Parathyroid adenoma (tissue), 2 donors: ENCODE measurements around the gene VWA8.

Source experiments
- H2AFZ ChIP-seq: fragments of 300-600 bp; sonication (generic); one replicate; pipeline ENCODE4 v1.7.0; 2017; ENCODE audit warnings: antibody characterized with exemption, mild to moderate bottlenecking
- H3K27ac ChIP-seq: fragments of 300-600 bp; sonication (generic); one replicate; pipeline ENCODE4 v1.7.0; 2017
- H3K27me3 ChIP-seq: fragments of 300-600 bp; sonication (generic); one replicate; pipeline ENCODE4 v1.7.0; 2017; ENCODE audit warnings: low read length; ENCODE audit not compliant: control insufficient read depth, insufficient read depth
- H3K36me3 ChIP-seq: fragments of 300-600 bp; sonication (generic); one replicate; pipeline ENCODE4 v1.7.0; 2017; ENCODE audit warnings: low read length; ENCODE audit not compliant: control insufficient read depth, insufficient read depth
- H3K4me1 ChIP-seq: fragments of 300-600 bp; sonication (generic); one replicate; pipeline ENCODE4 v1.7.0; 2017; ENCODE audit warnings: control low read depth
- H3K4me2 ChIP-seq: fragments of 300-600 bp; sonication (generic); one replicate; pipeline ENCODE4 v1.7.0; 2017; ENCODE audit warnings: low read length
- H3K4me3 ChIP-seq: fragments of 300-600 bp; sonication (generic); one replicate; pipeline ENCODE4 v1.7.0; 2017; ENCODE audit warnings: low read depth, low read length
- H3K79me2 ChIP-seq: fragments of 300-600 bp; sonication (generic); one replicate; pipeline ENCODE4 v1.7.0; 2017; ENCODE audit warnings: control low read depth
- H3K9ac ChIP-seq: fragments of 300-600 bp; sonication (generic); one replicate; pipeline ENCODE4 v1.7.0; 2017; ENCODE audit warnings: mild to moderate bottlenecking
- H3K9me3 ChIP-seq: fragments of 300-600 bp; sonication (generic); one replicate; pipeline ENCODE4 v1.7.0; 2017; ENCODE audit warnings: low read length; ENCODE audit not compliant: control insufficient read depth
- TF ChIP-seq, protein P1 (sequence below): fragments of 300-600 bp; sonication (generic); IDR thresholded peaks from one replicate; pipeline ENCODE4 v1.7.0; 2017; ENCODE audit warnings: antibody characterized with exemption, mild to moderate bottlenecking
- donor health status: primary hyperparathyroidism.

The VWA8 gene

DNA sequence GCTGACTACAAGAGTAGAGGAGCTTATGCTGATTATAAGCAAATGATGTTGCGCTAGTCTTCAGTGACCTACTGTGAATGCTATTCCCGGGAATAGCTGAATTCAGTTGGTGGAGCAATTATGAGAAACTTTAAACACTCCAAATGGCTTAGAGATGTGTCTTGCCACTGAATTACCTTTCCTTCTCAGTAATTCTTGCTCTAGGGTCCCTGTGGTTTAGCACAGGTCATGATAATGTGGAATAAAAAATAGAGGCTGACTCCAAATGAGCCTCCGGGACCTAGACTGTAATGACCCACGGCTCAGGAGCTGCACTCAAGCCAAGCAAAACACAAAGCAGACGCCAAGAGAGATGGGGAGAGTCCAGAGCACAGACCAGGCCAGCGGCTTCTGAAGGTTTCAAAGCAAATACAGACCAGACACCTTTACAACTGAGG is 378.9 kb downstream of the VWA8 start:
- Histone ChIP-seq H3K4me1 (no peaks in the 10 kb centered on the region), H3K9ac (no peak overlapping the region), H2AFZ (no peak overlapping the region), H3K9me3 (no peaks in the 10 kb centered on the region), H3K27ac (no peak overlapping the region), H3K36me3 (no peaks in the 10 kb centered on the region), H3K4me3 (no peak overlapping the region), H3K79me2 (no peaks in the 10 kb centered on the region), H3K4me2 (no peak overlapping the region), H3K27me3 (no peaks in the 10 kb centered on the region)
- TF ChIP-seq, protein P1, sequence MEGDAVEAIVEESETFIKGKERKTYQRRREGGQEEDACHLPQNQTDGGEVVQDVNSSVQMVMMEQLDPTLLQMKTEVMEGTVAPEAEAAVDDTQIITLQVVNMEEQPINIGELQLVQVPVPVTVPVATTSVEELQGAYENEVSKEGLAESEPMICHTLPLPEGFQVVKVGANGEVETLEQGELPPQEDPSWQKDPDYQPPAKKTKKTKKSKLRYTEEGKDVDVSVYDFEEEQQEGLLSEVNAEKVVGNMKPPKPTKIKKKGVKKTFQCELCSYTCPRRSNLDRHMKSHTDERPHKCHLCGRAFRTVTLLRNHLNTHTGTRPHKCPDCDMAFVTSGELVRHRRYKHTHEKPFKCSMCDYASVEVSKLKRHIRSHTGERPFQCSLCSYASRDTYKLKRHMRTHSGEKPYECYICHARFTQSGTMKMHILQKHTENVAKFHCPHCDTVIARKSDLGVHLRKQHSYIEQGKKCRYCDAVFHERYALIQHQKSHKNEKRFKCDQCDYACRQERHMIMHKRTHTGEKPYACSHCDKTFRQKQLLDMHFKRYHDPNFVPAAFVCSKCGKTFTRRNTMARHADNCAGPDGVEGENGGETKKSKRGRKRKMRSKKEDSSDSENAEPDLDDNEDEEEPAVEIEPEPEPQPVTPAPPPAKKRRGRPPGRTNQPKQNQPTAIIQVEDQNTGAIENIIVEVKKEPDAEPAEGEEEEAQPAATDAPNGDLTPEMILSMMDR = no peak

DNA sequence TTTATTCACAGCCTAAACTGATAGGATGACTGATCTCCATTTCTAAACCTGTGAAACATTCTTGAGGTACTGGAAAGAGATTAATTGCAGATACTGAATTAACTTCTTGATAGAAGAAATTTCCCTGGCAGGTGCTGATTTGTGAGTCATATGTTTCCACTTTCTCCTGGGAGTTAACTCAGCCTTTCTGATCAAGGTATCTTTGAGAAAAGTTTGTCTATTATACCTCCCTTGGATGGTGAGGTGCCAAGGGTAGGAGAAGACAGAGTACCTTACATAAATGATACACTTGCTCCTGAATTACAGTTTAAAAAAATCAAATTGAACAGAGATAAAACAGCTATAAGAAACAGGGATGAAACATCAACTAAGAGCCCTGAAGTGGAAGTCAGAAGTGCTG is 380.6 kb downstream of the VWA8 start:
- H3K36me3 ChIP-seq = no peaks in the 10 kb centered on the region

DNA sequence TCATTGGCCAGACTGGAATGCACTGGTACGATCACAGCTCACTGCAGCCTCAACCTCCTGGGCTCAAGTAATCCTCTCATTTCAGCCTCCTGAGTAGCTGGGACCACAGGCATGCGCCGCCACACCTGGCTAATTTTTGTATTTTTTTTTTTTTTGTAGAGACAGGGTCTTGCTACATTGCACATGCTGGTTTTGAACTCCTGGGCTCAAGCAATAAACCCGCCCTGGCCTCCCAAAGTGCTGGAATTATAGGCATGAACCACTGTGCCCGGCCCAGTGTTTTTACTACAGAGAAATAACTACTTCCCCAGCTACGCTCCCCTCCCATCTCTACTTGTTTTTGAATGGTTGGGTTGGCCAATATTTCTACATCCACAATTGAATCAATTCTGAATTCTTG is 381.0 kb downstream of the VWA8 start:
- Histone ChIP-seq H3K27me3 (no peaks in the 10 kb centered on the region), H3K4me3 (no peak overlapping the region)
- TF ChIP-seq, protein P1 = no peak

More for the DNA sequence above, 380.6 kb downstream of the VWA8 start:
- Histone ChIP-seq H3K4me1 (no peaks in the 10 kb centered on the region), H3K9ac (no peak overlapping the region), H3K4me2 (no peak overlapping the region), H3K4me3 (no peak overlapping the region), H3K9me3 (no peaks in the 10 kb centered on the region), H3K27ac (no peak overlapping the region), H3K27me3 (no peaks in the 10 kb centered on the region), H2AFZ (no peak overlapping the region), H3K79me2 (no peaks in the 10 kb centered on the region)
- TF ChIP-seq, protein P1 = no peak

DNA sequence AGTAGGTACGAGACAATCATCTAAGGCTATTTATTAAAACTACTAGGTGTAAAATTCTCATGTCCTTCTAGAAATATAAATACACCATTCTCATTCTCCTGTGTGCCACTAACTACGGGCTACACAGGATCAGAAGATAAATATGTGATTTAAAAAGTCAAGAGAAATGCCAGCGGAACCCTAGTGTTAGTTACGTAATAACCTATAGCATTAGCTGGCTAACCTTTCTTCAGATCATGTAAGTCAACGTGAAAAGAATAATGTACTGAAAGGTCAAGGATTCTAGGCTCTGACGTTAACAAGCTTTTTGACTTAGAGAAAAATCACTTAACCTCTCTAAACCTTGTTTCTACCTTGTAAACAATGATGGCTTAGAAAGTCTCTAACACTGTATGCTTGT is 381.7 kb downstream of the VWA8 start:
- Histone ChIP-seq H3K9ac (no peak overlapping the region), H3K79me2 (no peaks in the 10 kb centered on the region), H3K4me2 (no peak overlapping the region), H3K27me3 (no peaks in the 10 kb centered on the region), H2AFZ (no peak overlapping the region), H3K4me3 (no peak overlapping the region), H3K4me1 (no peaks in the 10 kb centered on the region), H3K27ac (no peak overlapping the region), H3K36me3 (no peaks in the 10 kb centered on the region), H3K9me3 (no peaks in the 10 kb centered on the region)
- TF ChIP-seq, protein P1 = no peak

More for the DNA sequence above, 381.0 kb downstream of the VWA8 start:
- Histone ChIP-seq H2AFZ (no peak overlapping the region), H3K36me3 (no peaks in the 10 kb centered on the region), H3K27ac (no peak overlapping the region), H3K9me3 (no peaks in the 10 kb centered on the region), H3K9ac (no peak overlapping the region), H3K4me1 (no peaks in the 10 kb centered on the region), H3K4me2 (no peak overlapping the region), H3K79me2 (no peaks in the 10 kb centered on the region)

DNA sequence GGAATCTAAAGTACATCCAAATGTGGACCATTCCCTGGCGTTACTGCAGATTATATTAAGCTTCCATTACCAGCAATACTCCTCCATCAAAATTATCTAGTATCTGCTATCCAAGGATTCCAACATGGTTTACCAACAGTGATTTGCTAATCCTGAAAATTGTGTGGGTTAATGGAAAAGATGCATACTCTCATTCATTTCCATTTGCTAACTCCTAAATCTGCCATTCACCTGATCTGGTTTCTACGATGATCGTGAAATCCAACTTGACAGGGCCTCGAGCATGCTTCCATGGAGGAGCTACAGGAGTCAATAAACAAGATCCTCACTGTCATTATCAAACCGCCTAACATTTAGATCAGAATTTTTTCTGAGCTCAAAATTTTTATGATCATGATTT is 382.5 kb downstream of the VWA8 start:
- Histone ChIP-seq H3K9me3 (no peaks in the 10 kb centered on the region), H3K79me2 (no peaks in the 10 kb centered on the region), H3K9ac (no peak overlapping the region), H3K27me3 (no peaks in the 10 kb centered on the region), H3K4me3 (no peak overlapping the region), H3K27ac (no peak overlapping the region), H3K4me1 (no peaks in the 10 kb centered on the region), H3K4me2 (no peak overlapping the region), H2AFZ (no peak overlapping the region), H3K36me3 (no peaks in the 10 kb centered on the region)
- TF ChIP-seq, protein P1 = no peak
